DMS153 (cell line): ENCODE data around the gene KRT76.
"Not testable (repeated sequence)": the region's sequence is repeated elsewhere in the genome, so short reads cannot be mapped to it uniquely, and the experiment has no call there.

ENCODE experiments used
- DNase-seq: peaks from one replicate; lab custom pipeline; 2025; lab: John Stamatoyannopoulos, UW

Gene KRT76

GRCh38 chr12:52796839-52797528 is 19.8 kb upstream of the KRT76 start:
- DNase-seq = no peak

- DNase-seq = no peak
Measured at GRCh38 chr12:52796429-52796794, 19.3 kb upstream of the KRT76 start.

DNA sequence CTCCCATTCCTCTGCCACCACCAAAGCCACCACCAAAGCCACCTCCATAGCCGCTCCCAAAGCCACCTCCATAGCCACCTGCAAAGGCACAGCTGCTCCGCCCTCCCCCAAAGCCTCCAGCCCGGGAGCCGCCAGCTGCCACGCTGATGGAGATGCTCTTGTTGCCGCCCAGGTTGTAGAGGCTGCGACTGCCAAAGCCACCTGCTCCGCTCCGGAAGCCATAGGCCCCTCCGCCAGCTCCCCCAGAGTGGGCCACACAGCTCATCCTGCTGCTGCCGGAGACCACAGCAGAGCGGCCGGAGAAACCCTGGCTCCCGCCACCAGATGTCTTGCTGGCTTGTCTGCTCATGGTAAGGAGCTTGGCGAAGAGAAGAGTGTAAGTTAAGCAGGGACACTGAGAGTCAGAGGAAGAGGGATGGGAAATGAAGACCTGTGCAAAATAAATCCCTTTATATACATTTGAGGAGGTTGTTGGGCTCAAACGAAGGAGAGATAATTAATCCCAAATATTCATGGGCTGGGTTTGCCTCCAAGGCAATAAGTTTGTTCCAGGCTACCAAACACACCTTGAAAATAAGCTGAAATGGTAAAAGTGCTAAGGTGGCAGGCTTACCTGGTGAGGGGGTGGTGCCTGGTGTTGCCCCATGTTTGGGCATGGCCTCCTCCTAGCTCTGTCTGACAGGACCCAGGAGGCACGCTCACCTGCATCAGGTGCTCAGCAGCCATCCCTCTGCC is 18.7 kb upstream of the KRT76 start, which contains the start of gene KRT3:
Gene KRT3, minus strand, starts transcription at position 424 of the 735 bp plus-strand sequence. Its CDS starts 75 bp downstream, at position 349.
- no peak for DNase-seq

GRCh38 chr12:52795332-52795674 is 18.2 kb upstream of the KRT76 start:
- not testable (repeated sequence) for DNase-seq

- no peak for DNase-seq
Measured at GRCh38 chr12:52794479-52795331, 17.6 kb upstream of the KRT76 start.

- no peak for DNase-seq
Measured at GRCh38 chr12:52792185-52793029, 15.3 kb upstream of the KRT76 start.

GRCh38 chr12:52791271-52792184 is 14.4 kb upstream of the KRT76 start:
- no peak for DNase-seq

DNA sequence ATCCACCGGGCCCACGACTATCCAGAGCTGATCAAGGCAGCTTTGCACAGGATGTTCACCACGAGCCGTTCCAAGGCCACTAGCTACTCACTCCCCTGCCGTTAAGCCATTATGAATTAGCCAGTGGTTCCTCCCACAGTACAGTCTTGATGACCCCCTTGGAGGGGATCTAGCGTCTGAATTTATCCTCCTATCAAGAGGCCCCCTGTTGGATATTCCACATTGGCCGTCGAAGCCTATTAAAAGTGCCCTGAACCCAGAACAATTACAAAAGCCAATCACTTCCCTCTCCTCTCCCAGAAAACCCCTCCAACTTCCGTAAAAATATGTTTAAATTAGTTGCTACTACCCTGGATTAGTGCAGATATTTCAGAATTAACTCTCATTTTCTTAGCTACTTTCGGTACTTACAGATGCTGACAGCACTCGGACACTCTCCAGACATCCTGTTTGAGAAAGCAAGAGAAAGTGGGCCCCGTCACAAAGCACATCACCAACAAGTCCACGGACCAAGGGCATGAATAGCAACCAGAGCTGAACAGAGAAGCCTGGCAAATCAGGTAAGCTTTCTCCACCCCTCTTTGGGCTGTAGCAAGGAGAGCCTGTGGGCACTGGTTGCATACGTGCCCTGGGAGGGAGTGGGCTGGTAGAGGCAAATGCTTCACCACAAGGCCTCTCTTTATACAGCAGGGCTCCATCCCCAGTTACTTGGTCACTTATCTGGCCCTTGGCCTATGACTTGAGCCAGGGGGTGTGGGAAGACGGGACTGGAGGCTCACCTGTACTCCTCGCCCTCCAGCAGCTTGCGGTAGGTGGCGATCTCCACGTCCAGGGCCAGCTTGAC is 13.5 kb upstream of the KRT76 start:
- no peak for DNase-seq

GRCh38 chr12:52789637-52790426 is 12.7 kb upstream of the KRT76 start:
- no peak for DNase-seq

DNA sequence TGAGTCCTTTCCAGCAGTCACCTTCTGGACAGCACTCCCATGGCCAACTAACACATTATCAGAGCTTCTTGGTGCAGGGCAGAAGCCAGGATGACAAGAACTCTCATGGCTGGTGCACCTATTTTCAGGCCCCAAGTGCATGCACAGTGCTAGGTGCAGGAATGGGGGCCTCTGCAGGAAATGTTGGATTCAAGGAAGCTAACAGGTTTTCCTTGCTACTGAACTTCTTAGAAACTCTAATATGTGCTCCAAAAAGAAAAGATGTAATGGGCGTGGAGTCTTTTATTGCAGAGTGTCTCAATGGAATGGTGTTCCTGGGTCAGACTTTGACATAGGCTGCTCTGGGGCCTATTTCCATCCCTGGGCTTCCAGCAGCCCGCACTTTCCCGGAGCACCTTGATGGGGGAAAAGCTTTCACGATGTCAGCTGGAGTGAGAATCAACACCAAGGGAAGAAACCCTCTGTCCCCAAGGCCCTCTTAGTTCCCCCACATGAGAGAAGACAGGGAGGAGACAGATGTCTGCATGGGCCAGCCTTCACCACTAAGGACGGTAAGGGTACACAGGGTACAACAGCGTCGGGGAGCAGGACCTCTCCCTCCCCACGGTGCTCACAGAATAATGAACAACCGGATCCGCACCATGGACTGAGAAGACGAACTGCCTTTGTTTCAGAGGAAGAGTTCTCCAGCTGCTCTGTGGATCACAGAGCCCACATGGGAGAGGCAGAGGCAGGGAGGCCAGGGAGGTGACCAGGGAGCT is 11.9 kb upstream of the KRT76 start:
- DNase-seq = no peak

DNA sequence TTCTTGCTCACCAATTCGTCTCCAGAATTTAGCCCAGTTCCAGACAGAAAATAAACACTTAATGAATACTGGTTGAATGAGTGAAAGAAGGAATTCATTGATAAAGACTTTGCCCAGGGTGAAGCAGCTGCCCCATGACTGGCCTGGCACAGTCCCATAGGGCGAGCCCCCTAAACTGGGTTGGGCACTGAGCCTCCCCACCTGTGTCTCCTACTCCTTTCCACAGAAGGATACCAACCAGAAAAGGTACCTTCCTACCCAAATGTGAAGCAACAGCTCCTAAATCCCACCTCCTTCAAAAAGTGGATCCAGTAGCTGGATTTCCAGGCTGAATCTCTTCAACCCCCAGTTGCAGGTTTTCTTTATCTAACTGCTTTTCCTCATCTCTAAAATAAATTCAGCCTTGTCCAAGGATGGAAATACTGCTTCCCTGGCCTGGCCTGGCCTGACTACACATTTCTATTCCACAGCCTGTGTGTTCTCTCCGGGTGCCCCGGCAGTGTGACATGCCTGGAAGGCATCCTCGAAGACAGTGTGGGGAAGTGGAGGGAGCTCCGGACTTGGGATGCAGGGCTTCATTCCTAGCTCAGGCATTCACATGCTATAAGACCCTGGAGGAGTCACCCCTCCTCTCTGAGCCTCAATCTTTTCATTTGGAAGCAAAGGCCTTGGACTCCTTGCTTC is 11.2 kb upstream of the KRT76 start:
- no peak for DNase-seq

- DNase-seq = no peak
Measured at GRCh38 chr12:52787324-52788191, 10.4 kb upstream of the KRT76 start.

GRCh38 chr12:52784909-52785308 is 7.8 kb upstream of the KRT76 start:
- DNase-seq = no peak

GRCh38 chr12:52783563-52784316 is 6.6 kb upstream of the KRT76 start:
- DNase-seq = no peak

- no peak for DNase-seq
Measured at GRCh38 chr12:52782502-52782901, 5.4 kb upstream of the KRT76 start.
